Right lobe of liver (tissue), 4 donors: ENCODE data around the gene SRD5A1.

ENCODE experiments used
- CTCF ChIP-seq, 4 donors: fragments of 200-600 bp in 3 of 4; fragments of 450-650 bp in 1 of 4; IDR thresholded peaks; one replicate each; pipeline versions ENCODE4 v1.5.1 to v1.8.0; 2016 to 2022; ENCODE audit warnings: antibody characterized with exemption in 4 of 4, mild to moderate bottlenecking in 2 of 4
- POLR2A ChIP-seq: fragments of 450-650 bp; IDR thresholded peaks from one replicate; pipeline ENCODE4 v1.6.1; 2017; ENCODE audit warnings: antibody characterized with exemption, mild to moderate bottlenecking
- donor health status: DM: no; HTN: no; CAD: no.
- donor health status: DM: no; HTN: no; CAD: no.
- donor health status: DM: no; HTN: yes; CAD: no.

GRCh38 chr5:6705959-6706358 is 72.7 kb downstream of the SRD5A1 start:
- TF ChIP-seq CTCF (IDR thresholded peaks at IDR 0.05) (no peak), POLR2A (no peak)
